ENCODE data around the gene RASL12.
"Not testable (repeated sequence)": the region's sequence is repeated elsewhere in the genome, so short reads cannot be mapped to it uniquely, and the experiment has no call there.

Gene RASL12

GRCh38 chr15:65026756-65027155 is 41.0 kb downstream of the RASL12 start:
- no peak for DNase-seq

DNA sequence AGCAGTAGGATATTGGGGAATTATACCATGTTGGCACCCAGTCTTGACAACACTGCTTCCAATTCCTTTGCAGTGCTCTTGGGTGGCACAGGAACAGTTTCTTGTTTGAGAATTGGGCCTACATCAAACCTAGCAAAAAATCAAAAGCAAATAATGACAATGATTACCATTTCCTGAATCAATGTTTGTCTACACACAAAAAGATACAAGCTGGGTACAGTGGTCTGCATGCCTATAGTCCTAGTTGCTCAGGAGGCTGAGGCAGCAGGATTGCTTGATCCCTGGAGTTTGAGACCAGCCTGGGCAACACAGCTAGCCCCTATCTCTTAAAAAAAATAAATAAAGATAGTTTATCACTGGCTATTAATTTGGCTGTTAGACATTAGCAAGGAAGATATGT is 46.3 kb downstream of the RASL12 start:
- no peak for DNase-seq

GRCh38 chr15:65020419-65020818 is 47.4 kb downstream of the RASL12 start:
- no peak for DNase-seq

GRCh38 chr15:65011198-65011597 is 56.6 kb downstream of the RASL12 start:
- DNase-seq: not testable (repeated sequence)

GRCh38 chr15:65008983-65009382 is 58.8 kb downstream of the RASL12 start:
- DNase-seq: no peak

- no peak for DNase-seq
Measured at GRCh38 chr15:65006876-65007275, 60.9 kb downstream of the RASL12 start.

DNA sequence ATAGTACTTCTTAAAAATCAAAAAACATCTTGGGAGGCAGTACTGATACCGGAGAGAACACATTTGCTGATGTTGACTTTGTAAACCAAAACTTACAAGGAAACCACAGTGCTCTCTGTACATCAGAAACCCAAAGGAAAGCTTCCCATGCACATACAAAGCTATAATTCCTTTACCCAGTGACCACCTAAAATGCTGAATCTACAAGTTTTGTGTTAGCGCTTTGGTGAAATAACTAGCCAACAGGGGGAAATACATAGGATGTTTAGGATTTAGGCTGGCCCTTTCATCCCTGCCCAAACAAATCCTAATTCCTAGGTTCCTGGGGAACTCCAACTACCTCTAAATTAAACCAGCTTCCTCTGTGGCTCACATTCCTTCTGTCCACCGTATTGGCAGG is 62.8 kb downstream of the RASL12 start:
- DNase-seq: no peak
